ENCODE measurements around the gene CSNK1D.

GRCh38 chr17:82317394-82318168 is 44.1 kb upstream of the CSNK1D start, which contains the start of gene CD7:
- TF ChIP-seq CTCF (conservative IDR thresholded peaks at IDR 0.05; ENCODE audit: low read depth in 2 of 2) (no peak), NANOG (IDR thresholded peaks at IDR 0.05; ENCODE audit: borderline replicate concordance) (no peak), REST (IDR thresholded peaks at IDR 0.05; ENCODE audit: unreplicated experiment) (no peak), EZH2 (IDR thresholded peaks at IDR 0.05; ENCODE audit: low read depth, unreplicated experiment) (no peak), EZH2phosphoT487 (IDR thresholded peaks at IDR 0.05; ENCODE audit: unreplicated experiment) (no peak), POLR2AphosphoS5 (IDR thresholded peaks at IDR 0.05; ENCODE audit: low read depth) (no peak), ETS1 (IDR thresholded peaks at IDR 0.05) (no peak), JUNB (IDR thresholded peaks at IDR 0.05; ENCODE audit: unreplicated experiment) (no peak), CREB1 (CRISPR knock-in tag; IDR thresholded peaks at IDR 0.05; ENCODE audit: low read depth) (no peak), ZNF114 (CRISPR knock-in tag; IDR thresholded peaks at IDR 0.05) (no peak), STAT1 (IDR thresholded peaks at IDR 0.05; ENCODE audit: unreplicated experiment) (no peak)
